Adrenal gland (tissue), 12 donors: ENCODE data around the gene GRM8. TPM values are rescaled to one million over a fixed set of nuclear protein-coding genes. Genes with fewer than 3 reads are reported as not detected.

Experiments used
- DNase-seq, 7 donors: peaks; one replicate each; pipeline ENCODE4 v3.0.0-alpha.2; 2019 to 2020
- H3K27ac ChIP-seq, 5 donors: fragments of 200-600 bp; sonication (generic) in 4 of 5; 1 replicate in 3 of 5; 2 replicates in 2 of 5; pipeline versions ENCODE4 v1.5.1 to v1.8.0; 2016 to 2020; ENCODE audit warnings: mild to moderate bottlenecking in 1 of 5
- H3K27me3 ChIP-seq: fragments of 200-600 bp; 2 replicates; pipeline ENCODE4 v1.8.0; 2021
- H3K36me3 ChIP-seq, 2 donors: fragments of 200-600 bp; replicated peaks in 1 of 2; 1 replicate in 1 of 2; 2 replicates in 1 of 2; pipeline versions ENCODE4 v1.5.1 to v1.8.0; 2018 to 2022
- H3K4me1 ChIP-seq, 2 donors: fragments of 200-600 bp; replicated peaks in 1 of 2; 1 replicate in 1 of 2; 2 replicates in 1 of 2; pipeline versions ENCODE4 v1.5.1 to v1.8.0; 2018 to 2021
- H3K4me3 ChIP-seq, 4 donors: fragments of 200-600 bp; sonication (generic) in 3 of 4; one replicate each; pipeline ENCODE4 v1.5.1; 2016 to 2018
- H3K9me3 ChIP-seq, 3 donors: fragments of 200-600 bp; sonication (generic) in 1 of 3; replicated peaks in 1 of 3; 1 replicate in 2 of 3; 2 replicates in 1 of 3; pipeline versions ENCODE4 v1.5.1 to v1.8.0; 2016 to 2021
- POLR2A ChIP-seq, 2 donors: fragments of 450-650 bp; IDR thresholded peaks; one replicate each; pipeline ENCODE4 v1.6.1; 2017; ENCODE audit warnings: antibody characterized with exemption in 2 of 2, mild to moderate bottlenecking in 2 of 2, moderate library complexity in 1 of 2
- WGBS, 4 donors: extraction: QIAGEN DNeasy Blood & Tissue Kit in 2 of 4; methylation state at CpG; one replicate each; pipeline versions ENCODE4 v1.1.5 to v1.1.7; 2013 to 2017; 5-methylcytosine and 5-hydroxymethylcytosine counted together
- intact Hi-C, 2 donors: fragments of 100-400 bp; cut with DNase I; formaldehyde crosslinking; loops; one replicate each; pipeline versions ENCODE4 v1.14.1 to v1.15.0; 2022 to 2023
- polyA plus RNA-seq, 3 donors: library from polyadenylated mRNA; stranded (reverse); fragments of 200-250 nt in 2 of 3; fragments of 350-450 nt in 1 of 3; fragmentation: Illumina TruSeq in 1 of 3; extraction: RNeasy Lipid Tissue Mini Kit (QIAGEN cat#74804) in 1 of 3; gene quantifications; one replicate each; pipeline ENCODE4 v1.2.3, GENCODE V29; 2013 to 2014
- total RNA-seq, 9 donors: library from RNA; depleted of rRNA in 4 of 9; stranded (reverse); fragments of >200 nt in 4 of 9; fragments of 120-200 nt in 1 of 9; fragmentation: NEBNext Ultra II Directional in 1 of 9; extraction: Animal tissue kit (Norgen Biotek cat#: 25700) in 1 of 9; gene quantifications; one replicate each; pipeline versions ENCODE4 v1.1.0 to v1.2.4, GENCODE V29; 2013 to 2023
- TF ChIP-seq, protein P1 (sequence below), 6 experiments: fragments of 450-650 bp in 4 of 6; fragments of 200-600 bp in 2 of 6; sonication (generic) in 1 of 6; IDR thresholded peaks; 1 replicate in 5 of 6; 2 replicates in 1 of 6; pipeline versions ENCODE4 v1.5.1 to v1.8.0; 2016 to 2021; ENCODE audit warnings: antibody characterized with exemption in 6 of 6, mild to moderate bottlenecking in 2 of 6, moderate library complexity in 1 of 6
- donor health status: healthy with polysubstance abuse.
- donor health status: Bipolar disorder and iron deficiency.
- donor health status: DM: yes; HTN: yes; CAD: no.
- donor health status: DM: no; HTN: no; CAD: no.
- donor health status: DM: no; HTN: no; CAD: no.
- donor health status: DM: yes; HTN: yes; CAD: no.

The GRM8 gene
- total and polyA plus RNA-seq, 12 donors: 0.10 to 2.5 (median 0.92) TPM; not detected in 5

DNA sequence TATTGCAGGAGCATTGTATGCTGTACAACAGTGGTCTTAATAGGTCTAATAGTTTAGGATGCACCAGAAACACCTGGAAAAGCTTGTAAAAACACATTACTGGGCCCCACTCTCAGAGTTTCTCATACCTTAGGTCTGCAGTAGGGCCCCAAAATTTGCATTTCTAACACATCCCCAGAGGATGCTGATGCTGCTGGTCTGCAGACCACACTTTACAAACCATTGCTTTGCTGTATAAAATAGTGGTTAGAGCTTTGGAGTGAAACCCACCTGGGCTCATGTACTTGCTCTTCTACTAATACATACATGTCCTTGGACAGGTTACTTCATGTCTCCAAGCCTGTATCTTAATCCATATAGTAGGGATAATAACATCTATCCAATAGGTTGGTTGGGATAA lies 279.7 kb downstream of the GRM8 start:
- H3K4me1 ChIP-seq: no peaks in the 10 kb centered on the region
- no peaks in the 10 kb centered on the region for H3K9me3 ChIP-seq
- no peak overlapping the region for H3K27ac ChIP-seq
- no peaks in the 10 kb centered on the region for H3K36me3 ChIP-seq
- H3K27me3 ChIP-seq: no peaks in the 10 kb centered on the region
- no peak for DNase-seq
- intact Hi-C loops: no loop called here
- no peak for TF ChIP-seq POLR2A (IDR thresholded peaks at IDR 0.05)
- TF ChIP-seq, protein P1, sequence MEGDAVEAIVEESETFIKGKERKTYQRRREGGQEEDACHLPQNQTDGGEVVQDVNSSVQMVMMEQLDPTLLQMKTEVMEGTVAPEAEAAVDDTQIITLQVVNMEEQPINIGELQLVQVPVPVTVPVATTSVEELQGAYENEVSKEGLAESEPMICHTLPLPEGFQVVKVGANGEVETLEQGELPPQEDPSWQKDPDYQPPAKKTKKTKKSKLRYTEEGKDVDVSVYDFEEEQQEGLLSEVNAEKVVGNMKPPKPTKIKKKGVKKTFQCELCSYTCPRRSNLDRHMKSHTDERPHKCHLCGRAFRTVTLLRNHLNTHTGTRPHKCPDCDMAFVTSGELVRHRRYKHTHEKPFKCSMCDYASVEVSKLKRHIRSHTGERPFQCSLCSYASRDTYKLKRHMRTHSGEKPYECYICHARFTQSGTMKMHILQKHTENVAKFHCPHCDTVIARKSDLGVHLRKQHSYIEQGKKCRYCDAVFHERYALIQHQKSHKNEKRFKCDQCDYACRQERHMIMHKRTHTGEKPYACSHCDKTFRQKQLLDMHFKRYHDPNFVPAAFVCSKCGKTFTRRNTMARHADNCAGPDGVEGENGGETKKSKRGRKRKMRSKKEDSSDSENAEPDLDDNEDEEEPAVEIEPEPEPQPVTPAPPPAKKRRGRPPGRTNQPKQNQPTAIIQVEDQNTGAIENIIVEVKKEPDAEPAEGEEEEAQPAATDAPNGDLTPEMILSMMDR (IDR thresholded peaks at IDR 0.05): no peak
- no peak overlapping the region for H3K4me3 ChIP-seq

DNA sequence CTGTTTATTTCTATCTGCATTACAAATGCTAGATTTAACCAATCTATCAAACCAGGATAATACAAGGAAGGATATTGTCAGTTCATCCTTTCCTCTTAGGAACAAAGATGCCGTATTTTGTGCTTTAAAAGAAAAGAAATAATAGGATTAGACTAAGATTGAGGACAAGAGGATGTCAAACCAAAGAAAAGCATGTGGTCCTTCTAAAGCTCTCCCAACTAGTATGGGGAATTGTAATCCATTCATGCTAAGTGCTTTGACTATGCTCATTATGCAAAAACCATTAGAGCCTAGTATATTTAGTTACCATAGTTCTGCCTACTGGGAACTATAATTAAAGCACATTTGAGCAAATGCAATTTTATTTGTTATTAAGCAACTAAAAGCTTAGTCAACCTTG lies 280.2 kb downstream of the GRM8 start:
- Histone ChIP-seq H3K36me3 (no peaks in the 10 kb centered on the region), H3K27me3 (no peaks in the 10 kb centered on the region), H3K4me3 (no peak overlapping the region), H3K9me3 (no peaks in the 10 kb centered on the region), H3K4me1 (no peaks in the 10 kb centered on the region), H3K27ac (no peak overlapping the region)
- 59 to 78% (median 65%) methylated on average over 1 of the region's 1 CpG for whole genome bisulfite sequencing, 4 donors
- intact Hi-C loops: no loop called here
- TF ChIP-seq, protein P1 (IDR thresholded peaks at IDR 0.05): no peak
- no peak for TF ChIP-seq POLR2A (IDR thresholded peaks at IDR 0.05)
- DNase-seq: no peak

DNA sequence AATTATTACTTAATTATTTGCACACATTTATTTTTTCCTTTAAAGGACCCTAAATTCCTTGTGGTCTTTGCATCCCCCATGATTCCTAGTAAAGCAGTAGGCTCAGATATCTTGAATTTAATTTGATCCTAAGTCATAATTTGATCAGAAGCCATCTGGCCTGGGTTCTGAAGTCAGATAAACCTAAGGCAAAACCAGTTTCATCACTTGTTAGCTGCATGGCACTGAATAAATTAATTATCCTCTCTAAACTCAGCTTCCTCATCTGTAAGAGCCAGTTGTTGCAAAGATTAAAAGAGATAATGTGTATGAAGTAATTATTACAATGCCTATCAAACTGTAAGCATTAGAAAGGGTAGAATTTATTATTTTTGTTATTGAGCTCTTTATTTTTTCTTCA lies 293.1 kb downstream of the GRM8 start:
- H3K4me3 ChIP-seq: no peak overlapping the region
- no peaks in the 10 kb centered on the region for H3K4me1 ChIP-seq
- H3K36me3 ChIP-seq: no peaks in the 10 kb centered on the region
- no peak for DNase-seq
- no peaks in the 10 kb centered on the region for H3K27me3 ChIP-seq
- TF ChIP-seq POLR2A (IDR thresholded peaks at IDR 0.05): no peak
- TF ChIP-seq, protein P1 (IDR thresholded peaks at IDR 0.05): no peak
- H3K9me3 ChIP-seq: no peaks in the 10 kb centered on the region
- intact Hi-C loops: no loop called here
- no peak overlapping the region for H3K27ac ChIP-seq

DNA sequence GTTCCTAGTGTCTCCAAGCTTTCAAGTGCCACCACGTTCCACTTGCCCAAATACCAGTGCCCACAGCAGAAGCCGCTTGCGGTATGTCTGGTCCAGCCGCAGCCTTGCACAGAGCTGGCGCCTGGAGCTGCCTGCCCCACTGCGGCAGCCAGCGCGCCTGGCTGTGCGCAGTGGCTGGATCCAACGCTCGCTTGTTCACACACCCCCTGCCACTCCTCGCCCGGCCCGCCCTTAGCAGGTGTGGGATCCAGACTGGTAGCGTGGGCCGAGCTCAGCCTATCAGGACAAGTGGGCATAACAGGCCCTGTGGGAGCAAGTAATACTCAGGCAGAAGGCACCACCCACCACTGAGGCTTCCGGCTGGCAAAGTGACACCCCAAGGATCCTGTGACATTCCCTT lies 294.4 kb downstream of the GRM8 start:
- no peak overlapping the region for H3K27ac ChIP-seq
- intact Hi-C loops: no loop called here
- no peaks in the 10 kb centered on the region for H3K4me1 ChIP-seq
- 94 to 95% (median 95%) methylated on average over 8 to 17 of the region's 17 CpGs for WGBS, 4 donors
- TF ChIP-seq, protein P1 (IDR thresholded peaks at IDR 0.05): no peak
- TF ChIP-seq POLR2A (IDR thresholded peaks at IDR 0.05): no peak
- DNase-seq: no peak
- no peaks in the 10 kb centered on the region for H3K27me3 ChIP-seq
- H3K9me3 ChIP-seq: no peaks in the 10 kb centered on the region
- no peaks in the 10 kb centered on the region for H3K36me3 ChIP-seq
- H3K4me3 ChIP-seq: no peak overlapping the region
